Adrenal gland (tissue), 5 donors: ENCODE measurements around the gene ST7.

Experiments used
- CTCF ChIP-seq, 6 experiments: fragments of 450-650 bp in 4 of 6; fragments of 200-600 bp in 2 of 6; sonication (generic) in 1 of 6; IDR thresholded peaks; 1 replicate in 5 of 6; 2 replicates in 1 of 6; pipeline versions ENCODE4 v1.5.1 to v1.8.0; 2016 to 2021; ENCODE audit warnings: antibody characterized with exemption in 6 of 6, mild to moderate bottlenecking in 2 of 6, moderate library complexity in 1 of 6
- POLR2A ChIP-seq, 2 donors: fragments of 450-650 bp; IDR thresholded peaks; one replicate each; pipeline ENCODE4 v1.6.1; 2017; ENCODE audit warnings: antibody characterized with exemption in 2 of 2, mild to moderate bottlenecking in 2 of 2, moderate library complexity in 1 of 2
- donor health status: DM: no; HTN: no; CAD: no.

DNA sequence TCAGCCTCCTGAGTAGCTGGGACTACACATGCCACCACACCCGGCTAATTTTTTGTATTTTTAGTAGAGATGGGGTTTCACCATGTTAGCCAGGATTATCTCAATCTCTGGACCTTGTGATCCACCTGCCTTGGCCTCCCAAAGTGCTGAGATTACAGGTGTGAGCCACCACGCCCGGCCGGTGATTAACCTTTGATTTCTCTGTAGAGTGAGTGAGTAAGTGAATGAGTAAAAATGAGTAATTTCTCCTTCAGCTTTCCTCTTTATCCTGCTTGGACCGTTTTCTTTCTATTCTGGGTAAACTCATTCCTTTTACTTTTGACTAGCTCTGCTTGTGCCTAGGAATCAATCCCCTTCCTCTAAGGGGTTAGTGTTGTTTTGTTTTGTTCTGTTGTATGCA lies 36.8 kb downstream of the ST7 start:
- TF ChIP-seq CTCF (IDR thresholded peaks at IDR 0.05): no peak
- TF ChIP-seq POLR2A (IDR thresholded peaks at IDR 0.05): no peak
